GM12873 (cell line): Measurements from ENCODE around the gene PBLD.

Experiments used
- CTCF ChIP-seq: IDR thresholded peaks from 2 replicates; pipeline ENCODE4 v1.5.1; 2012; ENCODE audit warnings: low read depth, mild to moderate bottlenecking, moderate library complexity, low read length, control low read depth; ENCODE audit not compliant: insufficient read depth; ENCODE audit errors: missing control alignments

The PBLD gene

DNA sequence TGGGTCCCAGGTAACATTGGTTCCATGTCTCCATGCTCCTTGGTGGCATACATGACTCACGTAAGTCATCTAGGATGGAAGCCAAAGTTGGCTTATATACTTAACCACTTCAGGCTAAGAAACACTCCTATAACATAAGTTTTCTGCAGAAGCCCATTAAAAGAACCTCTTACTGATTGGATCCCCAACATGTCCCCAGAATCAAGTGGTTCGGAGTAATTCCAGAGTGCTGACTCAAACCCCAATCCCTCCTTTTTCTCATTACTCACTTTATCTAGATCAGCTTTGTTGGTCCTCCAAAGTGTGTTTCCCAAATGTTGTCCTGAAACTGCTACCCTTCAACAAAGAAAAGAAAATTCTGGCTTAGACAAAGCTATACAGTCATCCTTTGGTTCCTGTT, 90.7 kb downstream of the PBLD start:
- no peak for TF ChIP-seq CTCF

GRCh38 chr10:68239596-68240150, 93.1 kb downstream of the PBLD start:
- TF ChIP-seq CTCF, result no peak

DNA sequence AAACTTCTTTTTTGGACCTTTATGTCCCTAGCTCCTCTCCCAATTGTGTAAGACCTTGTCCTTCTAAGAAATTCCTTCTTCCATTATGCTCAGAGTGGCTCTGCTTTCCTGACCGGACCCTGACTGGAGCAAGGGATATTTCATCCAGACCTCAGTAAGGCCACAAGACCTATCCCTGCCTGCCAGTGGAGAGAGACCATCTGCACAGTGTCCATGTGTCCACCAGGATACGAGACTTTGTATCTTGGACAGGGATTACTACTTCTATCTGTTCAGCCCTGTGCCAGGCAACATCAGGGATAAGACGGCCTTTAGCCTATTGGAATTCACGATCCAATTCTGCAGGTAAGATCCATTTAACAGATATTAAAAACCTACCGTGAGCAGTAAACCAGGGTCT, 93.7 kb downstream of the PBLD start:
- TF ChIP-seq CTCF, result no peak

- TF ChIP-seq CTCF, result no peak
Observed at GRCh38 chr10:68238371-68238770, 94.4 kb downstream of the PBLD start.

DNA sequence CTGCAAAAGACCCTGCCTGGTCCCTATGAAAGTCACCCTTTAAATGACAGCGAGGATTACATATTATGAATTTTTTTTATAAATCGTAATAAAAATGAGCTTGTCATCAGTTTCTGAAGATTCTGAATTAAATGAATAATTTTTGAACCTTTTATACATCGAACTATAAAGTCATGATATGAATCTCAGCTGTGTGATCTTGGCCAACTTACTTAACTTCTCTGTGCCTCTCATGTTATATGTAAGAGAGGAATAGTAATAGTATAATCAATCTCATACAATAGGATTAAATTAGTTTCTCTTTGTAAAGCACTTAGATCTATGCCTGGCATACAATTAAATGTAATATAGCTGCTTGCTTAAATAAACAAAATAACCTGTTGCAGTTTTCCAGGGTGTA, 95.6 kb downstream of the PBLD start:
- TF ChIP-seq CTCF, result no peak

DNA sequence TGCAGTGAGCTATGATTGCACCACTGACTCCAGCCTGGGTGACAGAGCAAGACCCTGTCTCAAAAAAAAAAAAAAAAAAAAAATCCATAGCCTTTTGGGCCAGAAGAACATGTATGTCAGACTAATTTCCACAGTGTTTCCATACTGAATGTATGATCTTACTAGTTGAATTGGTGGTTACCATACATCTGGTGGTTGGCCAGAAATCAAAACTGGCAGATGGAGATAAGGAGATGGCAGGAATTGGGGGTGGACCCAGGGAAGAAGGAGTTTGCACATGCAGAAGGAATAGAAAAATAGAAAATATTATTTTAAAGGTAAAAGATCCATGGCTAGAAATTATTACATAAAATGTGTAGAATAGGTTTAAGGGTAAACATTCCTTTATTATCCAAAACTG, 97.1 kb downstream of the PBLD start:
- no peak for TF ChIP-seq CTCF

GRCh38 chr10:68235111-68235510, 97.6 kb downstream of the PBLD start:
- no peak for TF ChIP-seq CTCF

GRCh38 chr10:68233046-68233445, 99.7 kb downstream of the PBLD start:
- TF ChIP-seq CTCF, result no peak
